Stimulated activated CD8-positive, alpha-beta memory T cell treated with anti-CD3 and anti-CD28 coated beads, Interleukin-4, amount 100 ng/mL, for 1 hour (primary cell): ENCODE results near the gene PTBP2.

Source experiments
- DNase-seq, 2 donors: peaks; one replicate each; pipeline ENCODE4 v3.0.0-alpha.2; 2020; ENCODE audit warnings: low read depth in 2 of 2, low spot score in 1 of 2

The PTBP2 gene

GRCh38 chr1:96721416-96722160 is at the start of gene PTBP2:
TSS of gene PTBP2 (plus strand) at chr1:96721784. CDS start at chr1:96721865, 81 bp downstream.
- DNase-seq = peak; percentile 54 to 60

- DNase-seq = no peak
These were observed 46.7 kb upstream of the PTBP2 start for GRCh38 chr1:96674915-96675314.

- no peak for DNase-seq
These were observed 39.5 kb upstream of the PTBP2 start for GRCh38 chr1:96682056-96682455.

GRCh38 chr1:96683931-96684330 is 37.7 kb upstream of the PTBP2 start:
- no peak for DNase-seq

- no peak for DNase-seq
These were observed 36.8 kb upstream of the PTBP2 start for GRCh38 chr1:96684744-96685143.

- DNase-seq = no peak
These were observed 32.8 kb upstream of the PTBP2 start for GRCh38 chr1:96688767-96689166.

- no peak for DNase-seq
These were observed 25.6 kb upstream of the PTBP2 start for GRCh38 chr1:96695954-96696353.

GRCh38 chr1:96698342-96698983 is 23.1 kb upstream of the PTBP2 start:
- no peak for DNase-seq

GRCh38 chr1:96703186-96703585 is 18.4 kb upstream of the PTBP2 start:
- DNase-seq = no peak

- no peak for DNase-seq
These were observed 14.6 kb upstream of the PTBP2 start for GRCh38 chr1:96707023-96707422.

GRCh38 chr1:96708482-96708881 is 13.1 kb upstream of the PTBP2 start:
- no peak for DNase-seq

GRCh38 chr1:96710708-96711477 is 10.7 kb upstream of the PTBP2 start:
- DNase-seq = no peak

- DNase-seq = no peak
These were observed 7.9 kb upstream of the PTBP2 start for GRCh38 chr1:96713649-96714048.

- no peak for DNase-seq
These were observed 6.7 kb upstream of the PTBP2 start for GRCh38 chr1:96714881-96715280.

- DNase-seq = no peak
These were observed 6.1 kb upstream of the PTBP2 start for GRCh38 chr1:96715482-96715881.

- no peak for DNase-seq
These were observed 550 bp upstream of the PTBP2 start for GRCh38 chr1:96721053-96721415.

GRCh38 chr1:96722161-96722922 is 758 bp downstream of the PTBP2 start:
- DNase-seq = peak in 1 of 2 donors; percentile 5

GRCh38 chr1:96722958-96723357 is 1.4 kb downstream of the PTBP2 start:
- DNase-seq = no peak

GRCh38 chr1:96723377-96723776 is 1.8 kb downstream of the PTBP2 start:
- DNase-seq = no peak

- no peak for DNase-seq
These were observed 2.4 kb downstream of the PTBP2 start for GRCh38 chr1:96723936-96724335.

GRCh38 chr1:96727860-96728259 is 6.3 kb downstream of the PTBP2 start:
- no peak for DNase-seq
